Mesothelial cell of epicardium (in vitro differentiated cells): ENCODE data around the gene DENND4B. TPM values are rescaled to one million over a fixed set of nuclear protein-coding genes. Genes with fewer than 3 reads are reported as not detected.
"Not testable (repeated sequence)": the region's sequence is repeated elsewhere in the genome, so short reads cannot be mapped to it uniquely, and the experiment has no call there.

ENCODE experiments used
- DNase-seq, 2 experiments: peaks; one replicate each; pipeline ENCODE4 v3.0.0; 2021; ENCODE audit warnings: low spot score in 2 of 2; ENCODE audit not compliant: unreplicated experiment in 2 of 2
- H3K27ac Mint-ChIP-seq: 2 replicates; pipeline ENCODE4 v1.8.0; 2021; ENCODE audit warnings: mixed read lengths
- H3K27me3 Mint-ChIP-seq: 2 replicates; pipeline ENCODE4 v1.8.0; 2021; ENCODE audit warnings: low read depth, mixed read lengths
- H3K36me3 Mint-ChIP-seq: 2 replicates; pipeline ENCODE4 v1.8.0; 2021; ENCODE audit warnings: mixed read lengths
- H3K4me1 Mint-ChIP-seq: 2 replicates; pipeline ENCODE4 v1.8.0; 2021; ENCODE audit warnings: mixed read lengths
- H3K4me3 Mint-ChIP-seq: 2 replicates; pipeline ENCODE4 v1.8.0; 2021; ENCODE audit warnings: mild to moderate bottlenecking, moderate library complexity, mixed read lengths
- H3K9me3 Mint-ChIP-seq: 2 replicates; pipeline ENCODE4 v1.8.0; 2021; ENCODE audit warnings: mixed read lengths
- CTCF ChIP-seq: fragments of 200-600 bp; sonication (generic); IDR thresholded peaks from one replicate; pipeline ENCODE4 v1.5.0; 2021; ENCODE audit warnings: antibody characterized with exemption; ENCODE audit not compliant: unreplicated experiment
- total RNA-seq: library from RNA; stranded (reverse); gene quantifications from 3 replicates; pipeline ENCODE4 v1.2.1, GENCODE V29; 2021

The DENND4B gene
- total RNA-seq, 1 donor from 2014 or later: 63.1 TPM

GRCh38 chr1:153990468-153991150, 44.1 kb upstream of the DENND4B start, which contains the start of gene RPS27:
Gene RPS27 (plus strand): TSS chr1:153990762. CDS start chr1:153990797, 35 bp downstream.
- H3K4me3 Mint-ChIP-seq: peak within 1 kb of the TSS; percentile 98
- no peak for TF ChIP-seq CTCF
- H3K27me3 Mint-ChIP-seq: no peaks in the 10 kb centered on the region
- peaks cover 25% of the 10 kb centered on the region for H3K36me3 Mint-ChIP-seq
- no peaks in the 10 kb centered on the region for H3K9me3 Mint-ChIP-seq
- H3K27ac Mint-ChIP-seq: peak within 1 kb of the TSS; percentile 99
- peak; percentile 70 to 81 for DNase-seq
- peaks cover 33% of the 10 kb centered on the region for H3K4me1 Mint-ChIP-seq

- TF ChIP-seq CTCF: no peak
- Mint-ChIP-seq H3K9me3 (no peaks in the 10 kb centered on the region), H3K27me3 (no peaks in the 10 kb centered on the region), H3K4me1 (peaks cover 44% of the 10 kb centered on the region), H3K36me3 (peaks cover 19% of the 10 kb centered on the region), H3K27ac (no peak overlapping the region), H3K4me3 (no peak overlapping the region)
- no peak for DNase-seq
Observed at GRCh38 chr1:153987621-153988020, 41.1 kb upstream of the DENND4B start.

GRCh38 chr1:153985941-153986761, 39.6 kb upstream of the DENND4B start, which contains the start of gene RAB13:
Gene RAB13 (minus strand): TSS chr1:153986339. CDS start chr1:153986236, 103 bp downstream.
- peak; percentile 40 to 74 for DNase-seq
- Mint-ChIP-seq H3K4me1 (peaks cover 31% of the 10 kb centered on the region), H3K27ac (peak within 1 kb of the TSS; percentile 95), H3K27me3 (no peaks in the 10 kb centered on the region), H3K9me3 (no peaks in the 10 kb centered on the region), H3K36me3 (peaks cover 9% of the 10 kb centered on the region), H3K4me3 (peak within 1 kb of the TSS; percentile 95)
- TF ChIP-seq CTCF: no peak

GRCh38 chr1:153985341-153985912, 38.9 kb upstream of the DENND4B start:
- Mint-ChIP-seq H3K27ac (peak overlapping the region; percentile 95), H3K4me1 (peaks cover 26% of the 10 kb centered on the region), H3K36me3 (peaks cover 8% of the 10 kb centered on the region), H3K27me3 (no peaks in the 10 kb centered on the region), H3K4me3 (peak overlapping the region; percentile 95), H3K9me3 (no peaks in the 10 kb centered on the region)
- DNase-seq: peak in 1 of 2 experiments; percentile 41
- TF ChIP-seq CTCF: no peak

GRCh38 chr1:153984123-153984894, 37.8 kb upstream of the DENND4B start:
- Mint-ChIP-seq H3K9me3 (no peaks in the 10 kb centered on the region), H3K27ac (peak overlapping the region; percentile 36), H3K4me3 (peak overlapping the region; percentile 95), H3K4me1 (peaks cover 24% of the 10 kb centered on the region), H3K36me3 (peaks cover 8% of the 10 kb centered on the region), H3K27me3 (no peaks in the 10 kb centered on the region)
- DNase-seq: no peak
- no peak for TF ChIP-seq CTCF

- not testable (repeated sequence) for H3K27me3 Mint-ChIP-seq, DNase-seq, H3K36me3 Mint-ChIP-seq, H3K4me3 Mint-ChIP-seq, H3K9me3 Mint-ChIP-seq, H3K27ac Mint-ChIP-seq
- peaks cover 37% of the 10 kb centered on the region for H3K4me1 Mint-ChIP-seq
Observed at GRCh38 chr1:153981735-153982134, 35.2 kb upstream of the DENND4B start.

GRCh38 chr1:153979091-153979490, 32.6 kb upstream of the DENND4B start:
- H3K27me3 Mint-ChIP-seq, DNase-seq, H3K9me3 Mint-ChIP-seq: not testable (repeated sequence)
- H3K36me3 Mint-ChIP-seq: peaks cover 16% of the 10 kb centered on the region
- H3K27ac Mint-ChIP-seq: peak overlapping the region; percentile 97
- peaks cover 28% of the 10 kb centered on the region for H3K4me1 Mint-ChIP-seq
- H3K4me3 Mint-ChIP-seq: peak overlapping the region; percentile 97
